Right lobe of liver (tissue), 4 donors: Measurements from ENCODE around the gene BHLHE40.

Experiments
- CTCF ChIP-seq, 4 donors: fragments of 200-600 bp in 3 of 4; fragments of 450-650 bp in 1 of 4; IDR thresholded peaks; one replicate each; pipeline versions ENCODE4 v1.5.1 to v1.8.0; 2016 to 2022; ENCODE audit warnings: antibody characterized with exemption in 4 of 4, mild to moderate bottlenecking in 2 of 4
- POLR2A ChIP-seq: fragments of 450-650 bp; IDR thresholded peaks from one replicate; pipeline ENCODE4 v1.6.1; 2017; ENCODE audit warnings: antibody characterized with exemption, mild to moderate bottlenecking
- donor health status: DM: no; HTN: no; CAD: no.
- donor health status: DM: no; HTN: no; CAD: no.
- donor health status: DM: no; HTN: yes; CAD: no.

GRCh38 chr3:4994144-4994730, 15.0 kb downstream of the BHLHE40 start:
- TF ChIP-seq CTCF (IDR thresholded peaks at IDR 0.05) (no peak), POLR2A (no peak)
